NOMO-1 treated with dmso at 0.1 percent for 144 hours (cell line): Measurements from ENCODE around the gene FGF19.

Source experiments
- DNase-seq: peaks from one replicate; lab custom pipeline; 2025; ENCODE audit not compliant: unreplicated experiment; lab: John Stamatoyannopoulos, UW

FGF19 gene

DNA sequence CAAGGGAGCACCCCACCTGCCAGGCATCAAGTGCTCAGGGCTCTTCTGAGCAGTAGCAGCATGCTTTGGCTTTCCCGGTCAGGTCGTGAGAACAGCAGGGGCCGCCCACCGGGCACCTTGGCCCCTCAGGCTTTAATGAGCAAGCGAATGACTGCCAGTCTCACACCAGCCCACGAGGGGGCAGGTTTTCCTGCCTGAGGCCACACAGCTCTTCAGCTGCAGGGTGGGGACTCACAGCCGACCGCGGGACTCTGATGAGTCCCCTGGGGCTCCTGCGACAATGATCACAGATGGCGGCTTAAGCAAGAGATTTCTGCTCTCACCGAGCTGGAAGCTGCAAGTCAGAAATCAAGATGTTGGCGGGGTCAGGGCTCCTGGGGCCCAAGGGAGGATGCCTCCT, 14.3 kb upstream of the FGF19 start:
- peak; percentile 38 for DNase-seq

DNA sequence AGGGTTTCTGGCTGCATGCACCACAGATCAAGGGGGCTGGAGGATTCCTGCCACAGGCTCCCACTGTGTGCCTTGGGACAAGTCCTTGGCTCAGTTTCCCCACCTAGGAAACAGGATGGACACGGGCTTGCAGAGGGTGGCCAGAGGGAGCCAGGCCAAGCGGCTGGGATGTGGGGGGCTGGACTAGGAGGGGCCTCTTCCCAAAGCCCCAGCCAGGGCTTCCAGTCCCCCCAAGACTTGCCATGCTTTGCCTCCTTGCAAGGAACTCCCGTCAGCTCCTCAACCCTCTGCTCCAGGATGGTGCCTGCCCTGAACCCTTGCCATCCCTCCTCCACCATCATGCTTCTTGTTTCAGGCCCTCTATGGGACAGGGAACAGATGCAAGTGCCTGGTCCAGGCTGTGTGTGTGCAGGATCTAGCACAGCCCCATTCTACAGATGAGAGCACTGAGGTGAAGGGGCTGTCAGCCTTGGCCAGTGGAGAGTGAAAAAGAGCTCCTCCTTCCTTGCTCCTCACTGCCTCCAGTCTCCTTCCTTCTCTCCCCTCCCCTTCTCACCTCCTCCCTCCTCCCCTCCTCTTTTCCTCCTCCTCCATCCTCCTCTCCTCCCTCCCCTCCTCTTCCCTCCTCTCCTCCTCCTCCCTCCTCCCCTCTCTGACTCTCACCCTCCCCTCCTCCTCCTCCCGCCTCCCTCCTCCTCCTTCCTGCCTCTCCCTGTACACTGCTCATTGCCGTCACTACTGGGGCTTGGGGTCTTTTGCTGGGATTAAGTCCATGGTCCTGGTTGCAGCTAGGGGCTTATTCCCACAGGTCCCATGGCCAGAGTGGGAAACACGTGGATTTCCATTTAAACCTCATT, 13.3 kb upstream of the FGF19 start:
- DNase-seq: no peak

DNA sequence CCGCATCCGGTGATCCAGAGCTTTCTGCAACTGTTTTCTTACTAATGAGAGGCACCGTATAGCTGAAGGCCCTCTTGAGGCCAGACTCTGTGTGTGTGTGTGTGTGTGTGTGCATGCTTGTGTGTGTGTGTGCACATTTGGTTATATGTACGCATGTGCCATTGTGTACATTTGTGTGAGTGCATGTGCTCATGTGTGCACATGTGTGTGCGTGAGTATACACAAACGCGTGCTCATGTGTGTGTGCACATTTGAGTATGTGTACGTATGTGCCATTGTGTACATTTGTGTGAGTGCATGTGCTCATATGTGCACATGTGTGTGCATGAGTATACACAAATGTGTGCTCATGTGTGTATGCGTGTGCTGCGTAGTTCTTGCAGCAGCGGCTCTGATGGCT, 12.3 kb upstream of the FGF19 start:
- no peak for DNase-seq

DNA sequence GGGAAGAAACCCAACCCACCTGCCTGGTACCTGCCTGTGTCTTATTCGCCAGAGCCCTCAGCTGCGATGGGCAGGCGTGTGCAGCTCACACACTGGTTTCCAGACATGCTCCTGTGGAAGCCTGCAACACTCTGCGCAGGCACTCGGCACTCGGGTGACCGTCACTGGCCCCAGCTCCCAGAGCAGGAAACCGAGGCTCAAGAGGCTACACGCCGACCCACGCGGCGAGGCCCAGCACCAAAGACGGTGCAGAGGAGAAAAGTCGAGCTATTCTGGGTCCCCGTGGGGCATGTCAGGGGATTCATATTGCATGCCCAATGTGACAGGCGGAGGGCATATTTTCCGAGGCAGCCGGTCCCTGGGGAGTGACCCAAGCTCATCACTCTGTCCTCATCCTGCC, 11.6 kb upstream of the FGF19 start:
- DNase-seq: no peak

DNA sequence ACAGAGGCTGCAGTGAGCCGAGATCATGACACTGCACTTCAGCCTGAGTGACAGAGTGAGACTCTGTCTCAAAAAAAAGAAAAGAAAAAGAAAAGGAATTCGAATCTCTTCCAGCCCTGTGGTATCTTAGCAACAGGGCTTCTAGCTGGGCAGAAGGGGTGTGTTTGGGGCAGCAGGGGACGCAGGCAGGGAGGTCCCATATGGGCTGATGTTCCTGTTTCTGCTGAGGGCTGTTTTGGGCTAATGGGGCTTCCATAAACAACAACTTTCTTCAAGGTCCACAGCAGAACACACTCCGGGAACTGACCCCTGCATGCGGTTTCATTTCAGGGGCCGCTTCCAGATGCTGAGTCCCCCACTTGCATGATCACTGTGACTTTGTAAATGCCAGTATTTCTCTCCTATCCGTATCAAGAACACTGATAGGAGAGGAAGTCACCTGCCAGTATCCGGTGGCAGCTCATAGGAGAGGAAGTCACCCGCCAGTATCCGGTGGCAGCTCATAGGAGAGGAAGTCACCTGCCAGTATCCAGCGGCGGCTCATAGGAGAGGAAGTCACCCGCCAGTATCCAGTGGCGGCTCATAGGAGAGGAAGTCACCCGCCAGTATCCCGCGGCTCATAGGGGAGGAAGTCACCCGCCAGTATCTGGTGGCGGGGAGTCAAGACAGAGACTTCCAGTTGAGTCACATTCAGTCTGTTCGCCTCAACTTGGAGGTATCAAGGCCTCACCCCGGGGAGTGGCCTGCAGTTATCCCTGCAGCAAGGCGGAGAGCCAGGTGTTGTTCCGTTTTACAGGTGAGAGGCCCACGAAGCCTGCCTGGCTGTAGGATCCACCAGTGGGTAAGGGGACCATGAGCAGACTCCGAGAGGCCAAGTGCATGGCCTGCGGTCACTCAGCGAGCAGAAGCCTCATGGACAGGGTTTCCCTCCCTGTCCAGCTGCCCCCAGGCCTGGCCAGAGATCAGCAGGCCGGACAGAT, 8.3 kb upstream of the FGF19 start:
- peak; percentile 61 for DNase-seq

DNA sequence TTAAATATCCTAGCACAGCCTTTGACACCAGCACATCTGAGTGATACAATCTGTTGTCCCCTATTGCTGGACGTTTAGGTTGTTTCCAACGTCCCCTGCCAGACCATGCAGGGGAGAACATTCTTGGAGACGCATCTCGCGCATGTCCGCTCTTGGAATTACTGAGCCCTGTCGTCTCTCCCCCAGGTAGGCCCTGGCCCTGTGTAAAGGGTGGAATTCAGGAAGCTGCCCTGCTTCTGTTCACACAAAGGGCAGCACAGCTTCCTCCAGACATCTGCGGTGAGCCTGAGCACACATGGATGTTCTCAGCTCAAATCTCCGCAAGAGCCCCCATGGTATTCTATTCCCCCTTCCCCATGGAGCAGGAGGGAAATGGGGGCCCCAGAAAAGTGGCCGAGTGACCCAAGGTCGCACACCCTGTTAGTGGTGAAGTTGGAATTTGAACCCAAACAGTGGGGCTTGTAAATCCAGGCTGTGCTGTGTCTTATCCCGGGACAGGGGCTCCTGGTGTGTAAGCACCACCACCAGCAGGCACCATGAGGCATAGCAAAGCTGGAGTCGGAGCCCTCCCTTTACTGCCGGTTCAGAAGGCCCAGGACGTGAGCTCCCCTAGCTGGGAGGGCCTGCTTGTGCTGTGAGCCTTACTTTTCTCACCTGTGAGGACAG, 5.0 kb upstream of the FGF19 start:
- no peak for DNase-seq

DNA sequence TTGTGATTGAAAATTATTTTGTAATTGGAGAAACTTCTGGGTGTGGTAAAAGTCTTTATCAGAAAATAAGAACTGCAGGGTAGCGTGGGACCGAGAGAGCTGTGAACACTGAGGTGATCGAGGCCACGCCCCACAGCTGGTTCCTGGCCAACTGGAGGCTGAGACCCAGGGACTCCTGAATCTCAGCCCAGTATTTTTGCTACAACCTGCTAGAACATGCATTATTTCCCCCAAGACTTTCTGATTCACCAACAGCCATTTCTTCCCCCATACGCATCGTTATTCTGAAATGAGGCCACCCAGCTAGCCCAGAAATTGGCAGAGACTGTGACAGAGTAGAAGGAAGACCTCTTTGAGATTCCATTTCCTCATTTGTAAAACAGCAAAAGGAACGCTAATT, 3.4 kb upstream of the FGF19 start:
- no peak for DNase-seq

DNA sequence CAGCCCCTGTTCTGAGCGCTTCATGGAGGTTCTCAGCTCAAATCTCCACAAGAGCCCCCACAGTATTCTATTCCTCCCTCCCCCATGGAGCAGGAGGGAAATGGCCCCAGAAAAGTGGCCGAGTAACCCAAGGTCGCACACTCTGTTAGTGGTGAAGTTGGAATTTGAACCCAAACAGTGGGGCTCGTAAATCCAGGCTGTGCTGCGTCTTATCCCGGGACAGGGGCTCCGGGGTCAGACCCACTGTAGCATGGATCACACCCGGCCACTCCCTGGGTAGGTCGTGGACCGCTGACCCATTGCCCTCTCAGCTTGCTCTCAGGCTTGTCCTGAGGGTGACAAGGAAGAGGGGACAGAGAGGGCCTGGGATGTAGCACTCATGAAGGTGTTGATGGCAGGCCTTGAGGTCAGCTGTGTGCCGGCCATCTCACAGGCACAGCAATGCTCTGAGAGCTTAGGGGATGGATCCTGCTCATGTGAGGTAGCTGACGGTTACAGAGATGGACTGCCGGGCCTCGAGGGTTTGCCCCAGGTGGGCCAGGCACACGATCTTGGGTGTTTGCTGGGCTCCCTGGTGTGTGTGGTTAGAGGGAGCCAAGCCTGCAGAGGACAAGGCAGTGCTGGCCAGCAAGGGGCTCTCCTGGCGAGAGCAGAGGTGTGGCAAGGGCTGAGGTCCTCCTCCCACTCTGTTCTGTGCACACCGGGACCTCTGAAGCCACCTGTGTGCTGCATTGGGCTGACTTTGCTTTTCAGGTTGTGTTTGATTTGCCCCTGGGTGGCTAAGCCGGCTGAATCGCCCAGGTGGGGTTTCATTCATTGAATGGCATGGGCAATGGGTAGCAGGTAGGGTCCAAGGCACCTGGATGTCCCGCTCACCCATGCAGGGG, 2.3 kb upstream of the FGF19 start:
- no peak for DNase-seq

DNA sequence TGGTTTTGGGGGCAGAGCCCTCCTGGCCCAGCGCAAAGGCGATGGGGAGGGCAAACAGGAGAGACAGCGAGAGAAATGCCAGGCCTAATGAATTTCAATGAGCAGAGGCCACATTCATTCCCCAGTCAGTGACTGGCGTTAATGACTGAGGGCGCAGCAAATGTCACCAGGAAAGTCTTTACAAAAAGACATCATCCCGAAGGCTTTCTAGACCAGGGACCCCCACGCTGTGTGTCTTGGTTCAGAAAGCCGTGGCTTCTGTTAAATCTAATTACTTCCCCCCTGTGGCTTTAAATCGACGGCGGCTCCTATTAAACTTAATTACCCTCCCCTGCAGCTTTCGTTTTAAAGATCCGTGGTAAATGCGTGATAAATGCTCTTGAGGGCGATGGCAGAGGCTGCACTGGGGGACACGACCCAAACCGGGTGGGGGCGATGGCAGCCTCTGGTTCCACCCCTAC, 1.6 kb upstream of the FGF19 start:
- peak; percentile 54 for DNase-seq

DNA sequence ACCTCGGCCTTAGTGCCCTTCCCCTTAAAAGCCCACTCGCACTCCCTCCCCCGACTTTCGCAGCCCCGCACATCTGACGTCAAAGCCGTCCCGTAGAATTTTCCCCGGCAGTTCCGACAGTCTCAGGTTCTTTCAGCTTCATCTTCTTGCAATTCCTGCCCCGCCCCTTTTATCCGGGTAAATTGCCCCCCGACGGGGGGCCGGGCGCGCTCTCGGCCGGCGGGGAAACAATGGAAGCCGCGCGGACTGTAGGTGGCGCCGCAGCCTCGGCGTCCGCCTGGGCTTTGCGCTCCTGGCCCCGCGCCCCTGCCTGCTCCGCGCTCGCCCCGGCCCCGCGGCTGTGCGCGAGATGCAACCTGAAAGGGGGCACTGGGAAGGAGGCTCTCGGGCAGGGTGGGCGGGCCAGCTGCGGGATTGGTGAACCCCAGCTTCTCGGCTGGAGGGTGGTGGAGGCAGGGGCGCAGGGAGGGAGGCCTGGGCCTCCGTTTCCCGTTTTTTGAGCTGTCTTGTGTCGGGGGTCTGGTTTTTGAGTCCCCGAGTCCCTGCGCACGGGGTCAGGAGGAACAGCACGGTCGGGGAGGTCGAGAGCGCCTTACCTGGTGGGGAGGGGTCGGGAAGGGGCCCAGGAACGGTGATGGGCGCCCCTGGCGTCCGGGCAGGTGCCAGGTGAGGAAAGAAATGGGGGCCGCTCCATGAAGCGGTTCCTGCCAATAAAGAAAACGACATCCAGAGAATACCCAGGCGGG, 859 bp upstream of the FGF19 start:
- peak; percentile 8 for DNase-seq

DNA sequence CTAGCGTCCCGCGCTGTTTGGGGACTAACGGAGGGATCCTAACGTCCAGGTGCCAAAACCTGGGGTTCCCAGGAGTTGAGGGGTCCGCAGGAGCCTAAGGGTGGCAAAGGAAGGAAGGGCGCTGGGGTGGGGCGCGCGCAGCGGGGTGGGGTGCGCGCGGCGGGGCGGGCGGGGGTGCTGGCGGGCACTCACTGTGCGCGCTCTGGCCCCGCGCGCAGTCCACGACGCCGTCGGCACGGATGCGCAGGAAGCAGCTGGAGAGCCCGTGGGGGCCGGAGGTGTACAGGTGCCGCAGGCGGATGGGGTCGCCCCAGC, 412 bp downstream of the FGF19 start:
- DNase-seq: no peak

DNA sequence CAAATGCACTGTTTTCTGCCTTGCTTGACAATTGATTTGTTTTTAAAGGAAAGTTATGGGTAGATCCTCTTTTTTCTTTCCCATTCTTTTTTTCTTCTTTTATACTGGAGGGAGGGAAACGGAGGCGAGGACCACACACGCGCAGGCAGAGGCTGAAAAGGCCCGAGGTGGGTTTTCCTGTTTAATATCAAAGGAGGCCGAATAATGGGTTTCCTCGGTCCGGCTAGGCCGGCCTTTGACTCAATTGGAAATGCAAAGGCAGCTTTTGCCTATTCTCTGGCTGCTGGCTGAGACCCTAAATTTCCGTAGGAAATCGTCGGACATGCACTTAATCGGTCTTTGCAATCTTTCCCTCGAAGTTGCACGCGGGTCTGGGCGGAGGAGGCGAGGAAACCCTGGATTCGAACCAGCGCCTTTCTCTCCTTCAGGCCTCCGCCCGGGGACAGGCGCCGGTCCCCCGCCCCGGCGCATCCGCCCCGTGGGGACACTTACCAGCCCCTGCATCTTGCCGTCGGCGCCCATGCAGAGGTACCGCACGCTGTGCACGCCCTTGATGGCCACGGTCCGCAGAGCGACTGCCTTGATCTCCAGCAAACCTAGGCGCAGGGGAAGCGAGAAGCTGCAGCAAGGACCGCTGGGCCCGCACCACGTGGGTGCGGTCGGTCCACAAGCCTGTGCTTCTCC, 911 bp downstream of the FGF19 start:
- no peak for DNase-seq

DNA sequence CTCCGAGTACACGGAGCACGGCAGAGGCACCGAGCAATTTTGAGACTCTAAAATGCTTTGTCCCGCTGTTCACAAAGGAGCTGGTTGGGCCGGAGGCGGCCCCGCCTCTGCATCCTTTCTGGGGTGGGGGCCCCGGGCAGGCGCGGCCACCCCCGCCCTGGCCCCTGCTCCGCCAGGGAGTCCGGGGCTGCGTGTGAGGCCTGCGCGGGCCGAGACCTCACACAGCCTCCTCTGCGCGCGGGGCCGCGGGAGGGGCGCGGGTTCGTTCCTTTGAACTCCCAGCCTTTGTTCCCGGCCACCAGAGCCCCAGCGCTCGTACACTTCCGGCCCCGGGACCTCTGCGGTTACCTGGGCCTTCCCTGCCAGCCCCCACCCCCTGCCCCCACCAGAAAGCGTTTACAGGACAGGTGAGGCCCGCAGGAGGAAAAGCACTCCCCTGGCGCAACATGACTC, 1.6 kb downstream of the FGF19 start:
- DNase-seq: no peak

DNA sequence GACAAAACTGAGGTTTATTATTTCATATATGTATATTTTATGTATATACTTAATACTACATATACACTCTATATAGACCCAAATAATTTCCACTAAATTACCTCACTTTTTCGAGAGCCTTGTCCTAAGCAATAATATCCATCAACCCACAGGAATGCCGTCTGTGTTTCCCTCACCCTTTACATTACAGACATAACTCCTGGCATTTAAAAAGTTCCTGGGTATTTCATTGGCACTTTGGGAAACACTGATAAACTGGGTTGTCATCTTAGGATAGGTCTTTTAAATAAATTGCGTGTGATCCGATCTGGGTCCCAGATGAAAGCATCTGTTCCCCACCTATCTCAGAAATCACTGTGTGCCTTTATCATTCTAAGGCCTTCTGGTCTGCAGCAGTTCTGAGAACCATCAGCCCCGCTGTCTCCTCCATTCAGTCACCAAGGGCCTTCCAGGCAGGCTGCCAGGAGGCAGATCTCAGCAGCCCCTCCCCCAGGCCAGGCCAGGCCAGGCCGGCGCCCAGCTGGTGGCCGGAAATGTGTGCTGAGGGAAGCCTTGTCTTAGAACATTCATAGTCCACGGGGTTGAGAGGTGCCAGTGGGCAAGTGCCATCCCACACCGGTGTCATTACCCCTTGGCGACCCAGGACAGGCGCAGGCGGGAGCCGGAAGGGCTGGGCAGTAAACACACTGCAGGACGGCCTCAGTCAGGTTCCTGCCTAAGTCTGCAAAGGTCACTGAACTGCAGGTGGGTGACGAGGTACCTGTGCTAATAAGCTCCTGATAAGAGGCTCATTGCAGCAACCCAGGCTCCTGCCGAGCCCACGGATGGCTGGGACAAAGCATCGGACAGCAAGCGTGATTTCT, 3.3 kb downstream of the FGF19 start:
- DNase-seq: no peak

DNA sequence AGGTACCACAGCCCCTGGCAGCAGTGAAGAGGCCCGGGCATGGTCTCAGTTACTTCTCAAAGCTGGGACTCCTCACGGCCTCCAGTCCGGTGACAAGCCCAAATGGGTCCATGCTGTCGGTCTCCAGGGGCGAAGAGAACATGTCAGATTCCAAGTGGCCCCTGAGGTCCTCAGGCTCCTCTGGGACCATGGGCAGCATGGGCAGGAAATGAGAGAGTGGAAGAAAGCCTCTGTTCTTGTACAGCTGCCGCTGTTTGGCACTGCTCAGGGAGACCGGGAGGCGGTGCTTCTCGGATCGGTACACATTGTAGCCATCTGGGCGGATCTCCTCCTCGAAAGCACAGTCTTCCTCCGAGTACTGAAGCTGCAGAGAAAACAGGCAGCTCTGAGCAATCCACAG, 4.6 kb downstream of the FGF19 start:
- DNase-seq: no peak

DNA sequence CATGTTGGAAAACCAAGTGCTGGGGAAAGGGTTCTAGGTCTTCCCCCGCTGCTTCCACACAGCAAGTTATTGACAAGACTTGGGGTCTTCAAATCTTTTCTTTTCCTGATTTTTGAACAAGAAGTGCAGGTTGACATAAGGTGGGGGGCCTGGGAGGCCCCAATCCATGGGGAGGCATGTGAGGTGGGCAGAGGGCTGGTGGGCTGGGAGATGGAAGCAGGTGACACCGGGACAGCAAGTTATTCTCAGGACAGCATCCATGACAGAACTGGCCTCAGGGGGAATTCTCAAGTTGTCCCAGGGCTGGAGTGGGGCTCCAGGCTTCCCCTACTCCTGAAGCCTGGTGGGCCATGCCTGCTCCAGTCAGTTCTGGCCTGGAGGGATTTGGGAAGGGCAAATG, 5.5 kb downstream of the FGF19 start:
- no peak for DNase-seq

DNA sequence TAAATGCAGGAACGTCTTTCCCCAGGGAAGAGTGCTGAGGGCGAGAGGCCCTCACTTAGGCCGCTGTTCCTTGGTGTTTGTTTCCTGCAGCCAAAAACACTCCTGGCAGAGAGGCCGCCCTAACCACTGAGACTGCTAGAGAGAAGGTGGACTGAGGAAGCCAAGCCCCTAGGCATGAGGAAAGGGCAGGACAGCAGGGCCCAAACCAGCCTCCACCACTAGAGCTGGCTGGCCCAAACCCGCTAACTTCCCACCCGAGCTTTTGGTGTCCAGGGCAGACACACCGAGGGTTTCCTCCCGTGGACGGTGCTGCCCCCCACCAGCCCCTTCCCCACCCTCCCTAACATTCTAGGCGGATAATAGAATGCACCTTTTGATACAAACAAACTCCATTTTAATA, 6.0 kb downstream of the FGF19 start:
- DNase-seq: no peak

DNA sequence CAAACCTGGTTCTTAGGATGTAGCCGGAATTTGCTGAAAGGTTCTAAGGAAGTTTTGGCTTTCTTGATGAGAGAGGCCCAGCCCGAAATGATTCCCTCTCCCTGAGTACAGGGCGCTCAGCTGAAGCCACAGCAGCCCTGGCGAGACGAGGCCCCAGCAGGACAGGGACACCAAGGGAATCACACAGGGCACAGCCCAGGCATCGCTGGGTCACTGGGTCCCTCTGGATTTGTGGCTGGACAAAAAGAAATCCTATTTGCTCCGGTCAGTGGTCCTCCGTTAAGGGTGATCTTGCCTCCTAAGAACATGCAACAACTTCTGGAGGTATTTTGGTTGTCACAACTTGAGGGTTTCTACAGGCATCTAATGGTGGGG, 6.4 kb downstream of the FGF19 start:
- no peak for DNase-seq
